HG02884 (cell line): ENCODE data around the gene EVA1A.

Experiments
- ATAC-seq: cut with Tn5 transposase; IDR thresholded peaks from one replicate; pipeline ENCODE4 v1.9.1; 2021; ENCODE audit warnings: mild to moderate bottlenecking, moderate library complexity; ENCODE audit not compliant: unreplicated experiment

The EVA1A gene

DNA sequence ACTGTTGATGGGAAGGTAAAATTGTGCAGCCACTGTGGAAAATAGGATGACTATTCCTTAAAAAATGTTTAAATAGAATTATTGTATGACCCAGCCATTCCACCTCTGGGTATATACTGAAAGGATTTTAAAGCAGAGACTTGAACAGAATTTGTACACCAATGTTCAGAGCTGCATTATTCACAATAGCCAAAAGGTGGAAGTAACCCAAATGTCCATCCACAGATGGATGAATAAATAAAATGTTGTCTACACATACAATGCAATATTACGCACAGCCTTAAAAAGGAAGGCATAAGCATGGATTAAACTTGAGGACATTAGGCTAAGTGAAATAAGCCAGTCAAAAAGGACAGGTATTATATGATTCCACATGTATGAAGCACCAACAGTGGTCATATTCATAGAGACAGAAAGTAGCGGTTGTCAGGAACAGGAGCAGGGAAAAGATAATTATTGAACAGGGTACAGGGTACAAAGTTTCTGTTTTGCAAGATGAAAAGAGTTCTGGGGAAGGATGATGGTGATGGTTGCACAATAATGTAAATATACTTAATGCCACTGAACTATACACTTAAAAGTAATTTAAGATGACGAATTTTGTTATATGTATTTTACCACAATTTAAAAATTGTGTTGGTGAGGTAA lies 39.4 kb downstream of the EVA1A start:
- no peak for ATAC-seq

- ATAC-seq, result no peak
Measured at GRCh38 chr2:75519843-75520242, 40.9 kb downstream of the EVA1A start.

- ATAC-seq, result no peak
Measured at GRCh38 chr2:75518638-75519465, 41.9 kb downstream of the EVA1A start.

- ATAC-seq, result no peak
Measured at GRCh38 chr2:75517547-75518230, 43.0 kb downstream of the EVA1A start.

DNA sequence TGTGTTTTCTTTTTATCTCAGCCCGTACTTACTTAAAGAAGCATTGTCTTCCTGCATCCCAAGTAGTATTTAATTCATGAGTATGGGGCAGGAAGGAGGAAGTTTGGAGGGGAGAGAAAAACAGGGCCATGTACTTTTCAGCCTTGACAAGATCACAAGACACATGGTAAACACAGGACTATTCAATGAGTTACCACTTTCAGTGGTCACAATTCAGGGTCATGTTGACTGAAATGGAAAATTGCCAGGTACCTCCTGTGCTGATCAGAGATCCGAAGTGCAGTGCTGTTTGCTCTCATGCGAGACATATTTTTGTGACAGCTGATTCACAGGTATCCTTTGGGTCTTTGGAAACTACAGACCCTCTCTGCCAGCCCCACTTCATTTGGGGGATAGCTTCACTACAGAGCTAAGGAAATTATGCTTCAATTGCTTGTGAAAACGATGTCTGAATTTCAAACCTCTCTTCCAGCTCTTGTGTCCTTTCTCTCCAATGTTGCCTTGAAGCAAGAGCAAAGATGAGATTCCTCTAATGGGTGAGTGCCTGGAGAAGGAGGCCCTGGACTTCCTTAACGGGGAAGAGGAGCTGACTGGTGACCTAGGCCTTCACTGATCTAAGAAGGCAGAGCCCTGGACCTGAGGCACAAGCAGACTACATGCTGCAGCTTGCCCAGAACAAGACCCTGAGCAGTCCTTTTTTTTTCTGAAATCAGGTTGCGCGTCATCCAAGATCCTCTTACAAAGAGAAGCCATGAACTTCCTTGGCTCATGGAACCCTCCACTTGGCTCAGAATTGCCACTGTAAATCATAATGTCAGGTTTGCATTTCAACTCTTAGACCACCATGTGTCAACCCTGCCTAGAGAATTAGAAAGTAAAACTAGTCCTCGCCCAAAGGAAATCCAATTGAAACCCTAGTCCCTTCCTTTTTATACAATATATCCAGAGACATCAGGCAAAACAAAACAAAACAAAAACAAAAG lies 44.1 kb downstream of the EVA1A start:
- no peak for ATAC-seq

GRCh38 chr2:75515584-75516368 lies 45.0 kb downstream of the EVA1A start:
- no peak for ATAC-seq

DNA sequence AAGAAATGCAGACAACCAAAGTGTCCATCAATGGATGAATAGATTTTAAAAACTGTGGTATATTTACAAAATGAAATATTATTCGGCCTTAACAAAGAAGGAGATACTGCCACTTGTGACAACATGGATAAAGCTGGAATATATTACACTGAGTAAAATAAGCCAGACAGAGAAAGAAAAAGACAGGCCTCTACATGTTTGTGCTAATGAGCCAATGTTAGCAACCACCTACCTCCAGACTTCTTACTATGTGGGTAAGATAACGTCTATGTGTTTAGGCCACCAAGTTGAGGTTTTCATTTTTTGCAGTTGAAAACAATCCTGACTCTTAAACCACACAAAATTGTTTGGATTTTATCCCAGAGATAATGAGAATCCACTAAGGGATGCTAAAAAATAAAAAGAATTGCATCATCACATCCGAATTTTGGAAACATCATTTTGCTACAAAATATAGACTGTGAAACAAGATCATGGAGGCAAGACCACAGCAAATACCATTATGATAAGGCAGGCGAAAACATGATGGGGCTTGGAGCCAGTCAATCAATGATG lies 47.0 kb downstream of the EVA1A start:
- ATAC-seq, result no peak

GRCh38 chr2:75512455-75513212 lies 48.1 kb downstream of the EVA1A start:
- ATAC-seq, result no peak

GRCh38 chr2:75506101-75506697 lies 54.5 kb downstream of the EVA1A start:
- ATAC-seq, result no peak

GRCh38 chr2:75505012-75505411 lies 55.7 kb downstream of the EVA1A start:
- no peak for ATAC-seq

- ATAC-seq, result no peak
Measured at GRCh38 chr2:75503048-75503607, 57.6 kb downstream of the EVA1A start.

DNA sequence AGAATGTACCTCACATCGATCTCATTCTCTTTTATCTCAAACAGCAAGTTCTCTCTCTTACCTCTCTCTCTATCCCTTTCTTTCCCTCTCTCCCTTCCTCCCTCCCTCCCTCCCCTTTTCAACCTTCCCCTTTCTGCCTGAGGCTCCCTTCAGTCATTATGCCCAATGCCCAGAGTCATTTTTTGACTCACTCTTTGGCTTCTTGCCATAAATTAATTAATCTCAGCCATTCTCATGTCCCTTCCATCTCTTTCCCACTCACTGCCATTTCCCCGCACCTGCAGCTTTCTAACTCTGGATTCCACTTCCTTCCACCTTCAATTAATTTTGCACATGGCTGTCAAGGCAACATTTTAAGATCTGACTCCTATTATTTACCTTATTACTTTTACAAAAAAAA lies 60.1 kb downstream of the EVA1A start:
- no peak for ATAC-seq

DNA sequence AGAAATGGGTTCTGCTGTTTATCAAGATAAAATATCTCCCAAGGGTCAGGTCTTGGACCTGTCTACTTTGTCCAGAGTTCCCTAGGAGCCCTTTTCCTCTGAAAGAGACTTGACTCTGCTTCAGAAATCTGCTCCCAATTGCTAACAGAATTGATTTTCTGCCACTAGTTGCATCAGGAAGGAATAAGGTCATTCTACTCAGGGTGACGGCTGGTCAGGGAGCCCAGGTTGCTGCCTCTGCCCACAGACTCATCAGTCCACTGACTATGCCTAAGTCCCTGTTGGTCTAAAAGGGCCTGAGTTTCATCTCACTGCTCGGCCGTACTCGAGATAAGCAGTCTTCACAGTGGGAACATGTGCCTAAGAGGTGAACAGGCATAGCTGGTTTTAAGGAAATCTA lies 61.2 kb downstream of the EVA1A start:
- ATAC-seq, result no peak

DNA sequence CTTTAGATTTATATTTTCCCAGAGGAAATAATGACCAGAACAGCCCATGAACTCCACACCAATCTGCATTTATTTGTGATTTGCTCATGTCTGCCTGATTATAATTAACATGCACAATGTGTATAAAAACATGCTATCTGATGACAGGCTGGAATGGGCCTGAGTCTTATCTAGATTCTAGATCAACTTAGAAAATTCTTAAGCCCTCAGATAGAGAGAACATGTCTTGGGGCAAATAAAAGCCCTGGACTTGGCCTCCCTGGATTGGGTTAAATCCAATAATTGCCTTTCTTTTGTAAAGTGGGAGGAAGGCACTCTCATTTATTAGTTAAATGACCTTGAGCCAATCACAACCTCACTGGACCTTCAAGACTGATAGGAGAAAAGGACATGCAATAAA lies 61.8 kb downstream of the EVA1A start:
- ATAC-seq, result no peak

DNA sequence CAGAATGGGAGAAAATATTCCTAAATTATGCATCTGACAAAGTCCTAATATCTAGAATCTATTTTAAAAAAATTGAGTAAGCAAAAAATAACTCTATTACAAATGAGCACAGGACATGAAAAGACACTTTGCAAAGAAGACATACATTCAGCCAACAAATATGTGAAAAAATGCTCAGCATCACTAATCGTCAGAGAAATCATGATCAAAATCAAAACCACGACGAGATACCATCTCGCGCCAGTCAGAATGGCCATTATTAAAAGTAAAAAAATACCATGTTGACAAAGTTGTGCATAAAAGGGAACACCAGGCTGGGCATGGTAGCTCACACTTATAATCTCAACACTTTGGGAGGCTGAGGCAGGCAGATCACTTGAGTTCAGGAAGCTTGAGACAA lies 63.5 kb downstream of the EVA1A start:
- ATAC-seq, result no peak

DNA sequence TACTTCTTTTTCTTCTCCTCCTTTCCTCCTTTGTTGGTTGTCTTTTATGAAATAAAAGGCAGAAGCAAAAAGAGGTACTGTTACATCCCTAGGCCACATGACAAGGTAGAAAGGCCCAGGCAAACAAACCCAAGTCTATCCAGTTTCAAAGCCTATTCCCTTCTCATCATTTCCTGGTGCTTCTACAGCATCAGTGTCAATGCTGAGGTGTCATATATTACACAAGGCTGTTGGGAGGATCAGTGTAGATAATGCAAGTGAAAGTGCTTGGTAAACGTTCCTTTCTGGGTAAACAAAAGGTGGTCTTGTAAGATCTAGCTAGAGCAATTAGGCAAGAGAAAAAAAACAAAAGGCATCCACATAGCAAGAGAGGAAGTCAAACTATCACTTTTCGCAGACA lies 64.9 kb downstream of the EVA1A start:
- no peak for ATAC-seq

DNA sequence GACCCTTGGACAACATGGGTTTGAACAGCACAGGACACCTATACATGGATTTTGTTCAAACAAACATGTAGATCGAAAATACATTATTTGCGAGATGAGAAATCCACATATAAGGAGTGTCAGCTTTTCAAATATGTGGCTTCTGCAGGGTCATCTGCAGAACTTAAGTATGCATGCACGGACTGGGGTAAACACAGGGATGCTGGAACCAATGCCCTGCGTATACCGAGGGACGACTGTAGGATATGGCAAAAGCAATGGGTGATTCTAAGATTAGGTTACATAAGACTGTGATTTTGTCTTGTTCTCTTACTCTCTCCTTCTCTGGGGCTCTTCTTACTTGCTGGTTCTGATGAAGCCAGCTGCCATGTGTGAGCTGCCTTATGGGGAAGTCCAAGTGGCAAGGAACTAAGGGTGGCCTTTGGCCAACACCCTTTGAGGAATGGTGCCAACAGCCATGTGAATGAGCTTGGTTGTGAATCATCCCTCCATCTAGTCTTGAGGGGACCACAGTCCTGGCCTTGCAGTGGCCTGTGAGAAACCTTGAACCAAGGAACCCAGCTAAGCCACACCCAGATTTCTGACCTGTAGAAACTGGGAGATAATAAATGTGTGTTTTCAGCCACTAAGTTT lies 66.5 kb downstream of the EVA1A start:
- ATAC-seq, result no peak

DNA sequence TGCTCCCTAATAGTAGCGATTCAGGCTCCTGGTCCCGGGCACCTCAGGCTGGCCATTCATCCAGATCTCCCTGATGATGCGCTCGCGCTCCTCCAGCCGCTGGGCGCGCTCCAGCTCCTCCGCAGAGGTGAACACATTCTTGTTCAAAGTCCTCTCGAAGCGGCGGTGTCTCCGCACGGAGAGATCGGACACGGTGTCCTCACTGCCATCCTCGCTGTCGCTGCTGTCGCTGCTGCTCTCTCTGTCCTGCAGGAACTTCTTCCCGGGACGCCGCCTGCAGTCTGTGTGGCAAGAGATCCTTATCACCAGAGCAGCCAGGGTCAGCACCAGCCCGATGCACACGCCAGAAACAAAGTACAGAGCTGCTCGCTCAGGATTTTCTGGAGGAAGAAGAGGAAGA lies 67.5 kb downstream of the EVA1A start:
- no peak for ATAC-seq
